ENCODE results near the gene CTDP1.

CTDP1 gene

GRCh38 chr18:79800371-79801180, 121.0 kb downstream of the CTDP1 start:
- DNase-seq: no peak

- no peak for DNase-seq
These were observed 121.6 kb downstream of the CTDP1 start for GRCh38 chr18:79801217-79801616.

- DNase-seq: no peak
These were observed 122.0 kb downstream of the CTDP1 start for GRCh38 chr18:79801641-79802040.

GRCh38 chr18:79802298-79802697, 122.7 kb downstream of the CTDP1 start:
- DNase-seq: no peak

- DNase-seq: no peak
These were observed 124.0 kb downstream of the CTDP1 start for GRCh38 chr18:79803611-79804051.
